OCI-LY7 (cell line): ENCODE results near the gene JAK3. TPM values are rescaled to one million over a fixed set of nuclear protein-coding genes. Genes with fewer than 3 reads are reported as not detected.

Experiments used
- BruUV-seq: library from RNA; stranded (reverse); fragments of 400-500 nt; replicated peaks from 2 replicates; lab custom pipeline; 2021; lab: Mats Ljungman, UMichigan
- CTCF ChIA-PET: fragments of 300-600 bp; sonication (Branson Sonifier 250); formaldehyde crosslinking; loops from one replicate; lab custom pipeline; 2022; ENCODE audit warnings: antibody characterized with exemption; ENCODE audit not compliant: unreplicated experiment; lab: Charles Lee
- POLR2A ChIA-PET: fragments of 300-600 bp; sonication (Branson Sonifier 250); formaldehyde crosslinking; loops from one replicate; lab custom pipeline; 2022; ENCODE audit warnings: antibody characterized with exemption; lab: Charles Lee
- DNase-seq: peaks from one replicate; pipeline ENCODE4 v3.0.0-alpha.2; 2015; ENCODE audit warnings: low spot score
- H2AFZ ChIP-seq: fragments of 200-600 bp; sonication (generic), shearing (Covaris generic); 2 replicates; pipeline ENCODE4 v1.6.1; 2014; ENCODE audit warnings: mild to moderate bottlenecking, antibody characterized with exemption, low read length, moderate library complexity
- H3K27ac ChIP-seq: fragments of 200-600 bp; sonication (generic); 2 replicates; pipeline ENCODE4 v1.5.1; 2014; ENCODE audit warnings: mixed run types, low read depth, mild to moderate bottlenecking, moderate library complexity, low read length, inconsistent platforms; ENCODE audit not compliant: poor library complexity, severe bottlenecking
- H3K36me3 ChIP-seq: fragments of 200-600 bp; sonication (generic); 2 replicates; pipeline ENCODE4 v1.6.1; 2014; ENCODE audit warnings: mild to moderate bottlenecking, antibody characterized with exemption, low read length, moderate library complexity, mixed read lengths; ENCODE audit not compliant: insufficient read depth
- H3K4me1 ChIP-seq: fragments of 200-600 bp; sonication (generic); 2 replicates; pipeline ENCODE4 v1.5.1; 2014; ENCODE audit warnings: mild to moderate bottlenecking, low read length; ENCODE audit not compliant: insufficient read depth, poor library complexity, severe bottlenecking
- H3K4me2 ChIP-seq: fragments of 200-600 bp; sonication (generic); 2 replicates; pipeline ENCODE4 v1.6.1; 2014; ENCODE audit warnings: mild to moderate bottlenecking, low read length
- H3K4me3 ChIP-seq: fragments of 200-600 bp; sonication (generic); 2 replicates; pipeline ENCODE4 v1.5.1; 2014; ENCODE audit warnings: mild to moderate bottlenecking, low read depth, low read length; ENCODE audit not compliant: poor library complexity, severe bottlenecking
- H3K79me2 ChIP-seq: fragments of 200-600 bp; sonication (generic); 2 replicates; pipeline ENCODE4 v1.6.1; 2016; ENCODE audit warnings: low read depth, mild to moderate bottlenecking, low read length, moderate library complexity, mixed read lengths; ENCODE audit not compliant: insufficient read depth
- H3K9me2 ChIP-seq: fragments of 200-600 bp; sonication (generic); 2 replicates; pipeline ENCODE4 v1.6.1; 2016; ENCODE audit warnings: mild to moderate bottlenecking, low read length, mixed read lengths; ENCODE audit not compliant: insufficient read depth
- H3K9me3 ChIP-seq: fragments of 200-600 bp; sonication (generic); 2 replicates; pipeline ENCODE4 v1.6.1; 2014; ENCODE audit warnings: mild to moderate bottlenecking, mixed run types, low read length, mixed read lengths
- H4K20me1 ChIP-seq: fragments of 200-600 bp; sonication (generic); 2 replicates; pipeline ENCODE4 v1.6.1; 2014; ENCODE audit warnings: mild to moderate bottlenecking, antibody characterized with exemption, low read length, moderate library complexity, mixed read lengths; ENCODE audit not compliant: insufficient read depth
- EZH2phosphoT487 ChIP-seq: fragments of 200-600 bp; sonication (generic); IDR thresholded peaks from 2 replicates; pipeline ENCODE4 v1.6.1; 2018; ENCODE audit warnings: low read depth, borderline replicate concordance, mild to moderate bottlenecking, mixed run types, antibody characterized with exemption, low read length, moderate library complexity, mixed read lengths
- intact Hi-C: fragments of 100-400 bp; cut with micrococcal nuclease; formaldehyde crosslinking; loops from one replicate; pipeline ENCODE4 v1.10.0; 2022; ENCODE audit not compliant: unreplicated experiment
- total RNA-seq, 2 experiments: library from RNA; depleted of rRNA in 1 of 2; stranded (reverse); fragments of >200 nt in 1 of 2; shearing (Covaris generic) in 1 of 2; gene quantifications; 2 replicates each; pipeline ENCODE4 v1.2.3, GENCODE V29; 2014 to 2022
- TF ChIP-seq, protein P1 (sequence below): fragments of 200-600 bp; sonication (generic); conservative IDR thresholded peaks from 2 replicates; pipeline ENCODE4 v1.5.1; 2014; ENCODE audit warnings: mild to moderate bottlenecking, antibody characterized with exemption, low read length, moderate library complexity, mixed read lengths

The JAK3 gene
- total RNA-seq, 2 experiments from 2014 or later = 14.0 to 25.3 TPM

DNA sequence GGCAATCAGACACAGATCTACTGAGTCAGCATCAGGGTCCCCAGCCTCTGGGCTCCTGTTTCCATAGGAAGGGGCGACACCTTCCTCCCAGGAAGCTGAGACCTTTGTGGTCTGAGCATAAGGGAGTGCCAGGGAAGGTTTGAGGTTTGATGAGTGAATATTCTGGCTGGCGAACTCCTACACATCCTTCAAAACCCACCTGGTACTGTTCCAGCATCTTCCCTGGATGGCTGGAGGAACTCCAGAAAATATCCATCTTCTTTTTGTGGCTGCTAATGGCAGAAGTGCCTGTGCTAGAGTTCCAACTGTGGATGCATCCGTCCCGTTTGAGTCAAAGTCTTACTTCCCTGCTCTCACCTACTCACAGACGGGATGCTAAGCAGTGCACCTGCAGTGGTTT is 35.7 kb downstream of the JAK3 start:
- no peak for TF ChIP-seq EZH2phosphoT487
- Histone ChIP-seq H3K27ac (no peak overlapping the region), H3K36me3 (no peaks in the 10 kb centered on the region), H4K20me1 (no peaks in the 10 kb centered on the region), H3K79me2 (no peaks in the 10 kb centered on the region), H3K4me2 (no peak overlapping the region), H3K4me1 (no peaks in the 10 kb centered on the region), H3K9me3 (no peaks in the 10 kb centered on the region), H2AFZ (no peak overlapping the region), H3K4me3 (no peak overlapping the region), H3K9me2 (no peaks in the 10 kb centered on the region)
- CTCF ChIA-PET = no interaction called here
- DNase-seq = no peak
- BruUV-seq = no TSS peak
- POLR2A ChIA-PET = no interaction called here
- intact Hi-C loops = no loop called here

GRCh38 chr19:17811681-17812080 is 36.1 kb downstream of the JAK3 start:
- no peaks in the 10 kb centered on the region for H3K79me2 ChIP-seq
- H3K9me3 ChIP-seq = no peaks in the 10 kb centered on the region
- no peak overlapping the region for H3K4me2 ChIP-seq
- no peak overlapping the region for H2AFZ ChIP-seq
- H3K4me3 ChIP-seq = no peak overlapping the region
- BruUV-seq = no TSS peak
- ChIA-PET POLR2A (no interaction called here), CTCF (no interaction called here)
- no peaks in the 10 kb centered on the region for H3K36me3 ChIP-seq
- intact Hi-C loops = no loop called here
- H3K9me2 ChIP-seq = no peaks in the 10 kb centered on the region
- no peaks in the 10 kb centered on the region for H3K4me1 ChIP-seq
- H4K20me1 ChIP-seq = no peaks in the 10 kb centered on the region
- DNase-seq = no peak
- TF ChIP-seq, protein P1, sequence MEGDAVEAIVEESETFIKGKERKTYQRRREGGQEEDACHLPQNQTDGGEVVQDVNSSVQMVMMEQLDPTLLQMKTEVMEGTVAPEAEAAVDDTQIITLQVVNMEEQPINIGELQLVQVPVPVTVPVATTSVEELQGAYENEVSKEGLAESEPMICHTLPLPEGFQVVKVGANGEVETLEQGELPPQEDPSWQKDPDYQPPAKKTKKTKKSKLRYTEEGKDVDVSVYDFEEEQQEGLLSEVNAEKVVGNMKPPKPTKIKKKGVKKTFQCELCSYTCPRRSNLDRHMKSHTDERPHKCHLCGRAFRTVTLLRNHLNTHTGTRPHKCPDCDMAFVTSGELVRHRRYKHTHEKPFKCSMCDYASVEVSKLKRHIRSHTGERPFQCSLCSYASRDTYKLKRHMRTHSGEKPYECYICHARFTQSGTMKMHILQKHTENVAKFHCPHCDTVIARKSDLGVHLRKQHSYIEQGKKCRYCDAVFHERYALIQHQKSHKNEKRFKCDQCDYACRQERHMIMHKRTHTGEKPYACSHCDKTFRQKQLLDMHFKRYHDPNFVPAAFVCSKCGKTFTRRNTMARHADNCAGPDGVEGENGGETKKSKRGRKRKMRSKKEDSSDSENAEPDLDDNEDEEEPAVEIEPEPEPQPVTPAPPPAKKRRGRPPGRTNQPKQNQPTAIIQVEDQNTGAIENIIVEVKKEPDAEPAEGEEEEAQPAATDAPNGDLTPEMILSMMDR = no peak
- no peak overlapping the region for H3K27ac ChIP-seq

DNA sequence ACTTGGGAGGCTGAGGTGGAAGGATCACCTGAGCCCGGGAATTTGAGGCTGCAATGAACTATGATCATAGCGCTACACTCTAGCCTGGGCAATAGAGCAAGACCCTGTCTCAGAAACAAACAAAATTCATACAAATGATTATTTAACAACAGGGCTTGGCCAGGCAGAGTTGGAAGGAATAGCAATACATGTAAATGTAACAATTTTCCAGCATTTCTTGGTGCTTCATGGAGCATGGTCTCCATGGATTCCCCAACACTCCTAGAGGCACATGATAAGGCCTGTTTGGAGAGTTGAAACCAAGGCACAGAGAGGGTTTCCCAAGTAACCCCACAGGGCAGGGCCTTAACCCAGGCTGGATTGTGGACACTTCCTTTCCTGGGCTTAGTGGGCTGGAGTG is 36.7 kb downstream of the JAK3 start:
- no peak overlapping the region for H3K27ac ChIP-seq
- TF ChIP-seq EZH2phosphoT487 = no peak
- TF ChIP-seq, protein P1 = no peak
- no TSS peak for BruUV-seq
- H3K79me2 ChIP-seq = no peaks in the 10 kb centered on the region
- intact Hi-C loops = no loop called here
- no peaks in the 10 kb centered on the region for H3K36me3 ChIP-seq
- no peak overlapping the region for H2AFZ ChIP-seq
- no peak for DNase-seq
- H3K4me3 ChIP-seq = no peak overlapping the region
- ChIA-PET POLR2A (no interaction called here), CTCF (no interaction called here)
- no peaks in the 10 kb centered on the region for H4K20me1 ChIP-seq
- no peaks in the 10 kb centered on the region for H3K9me2 ChIP-seq
- no peaks in the 10 kb centered on the region for H3K4me1 ChIP-seq
- H3K9me3 ChIP-seq = no peaks in the 10 kb centered on the region
- no peak overlapping the region for H3K4me2 ChIP-seq
